ENCODE results near the gene TIGD4.

TIGD4 gene

DNA sequence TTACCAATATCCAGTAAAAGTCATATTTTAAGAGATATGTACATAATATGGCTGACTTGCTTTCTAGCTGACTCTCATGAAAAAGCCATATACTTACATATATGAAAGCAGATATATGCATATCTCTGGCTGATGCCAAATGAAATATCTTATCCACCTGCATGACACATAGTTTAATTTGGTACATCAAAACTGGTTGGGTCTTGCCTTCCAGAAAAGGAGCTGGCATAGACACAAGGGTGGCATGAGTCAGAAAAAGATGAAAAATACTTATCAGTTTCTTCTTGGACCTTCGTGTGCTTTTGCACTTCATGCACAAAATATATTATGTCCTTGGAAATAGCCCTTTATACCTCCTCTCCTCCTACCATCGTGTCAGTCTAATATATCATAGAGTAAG is 32.1 kb downstream of the TIGD4 start:
- no peak for DNase-seq (ENCODE audit: low read depth, low spot score)
- no peak for TF ChIP-seq CTCF (IDR thresholded peaks at IDR 0.05; ENCODE audit: low read depth, low read length)
- H3K4me3 ChIP-seq (ENCODE audit: low read depth, low read length), result no peak overlapping the region
- in situ Hi-C loops (cut with HindIII; ENCODE audit: low sequenced_read_pairs), result no loop called here

DNA sequence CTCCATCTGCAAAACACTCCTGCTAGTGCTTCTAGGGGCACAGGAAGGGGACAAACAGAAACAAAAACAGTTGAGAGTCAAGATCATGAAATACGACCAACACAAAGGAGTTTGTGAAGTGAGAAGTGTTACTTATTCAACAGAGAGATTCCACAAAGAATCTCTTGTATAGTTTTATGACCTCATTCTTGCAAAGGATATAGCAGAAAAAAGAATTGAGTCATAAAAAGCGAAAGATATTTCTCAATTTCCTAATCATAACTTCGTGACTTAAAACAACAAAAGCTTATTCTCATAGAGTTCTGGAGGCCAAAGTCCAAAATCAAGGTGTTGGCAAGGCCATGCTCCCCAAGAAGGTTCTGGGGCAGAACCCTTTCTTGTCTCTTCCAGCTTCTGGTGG is 40.7 kb downstream of the TIGD4 start:
- H3K4me3 ChIP-seq (ENCODE audit: low read depth, low read length), result no peak overlapping the region
- DNase-seq (ENCODE audit: low read depth, low spot score), result no peak
- no peak for TF ChIP-seq CTCF (IDR thresholded peaks at IDR 0.05; ENCODE audit: low read depth, low read length)
- in situ Hi-C loops (cut with HindIII; ENCODE audit: low sequenced_read_pairs), result no loop called here

- DNase-seq (ENCODE audit: low read depth, low spot score), result no peak
- H3K4me3 ChIP-seq (ENCODE audit: low read depth, low read length), result no peak overlapping the region
- no peak for TF ChIP-seq CTCF (IDR thresholded peaks at IDR 0.05; ENCODE audit: low read depth, low read length)
- in situ Hi-C loops (cut with HindIII; ENCODE audit: low sequenced_read_pairs), result no loop called here
Measured at GRCh38 chr4:152735906-152736305, 43.6 kb downstream of the TIGD4 start.

DNA sequence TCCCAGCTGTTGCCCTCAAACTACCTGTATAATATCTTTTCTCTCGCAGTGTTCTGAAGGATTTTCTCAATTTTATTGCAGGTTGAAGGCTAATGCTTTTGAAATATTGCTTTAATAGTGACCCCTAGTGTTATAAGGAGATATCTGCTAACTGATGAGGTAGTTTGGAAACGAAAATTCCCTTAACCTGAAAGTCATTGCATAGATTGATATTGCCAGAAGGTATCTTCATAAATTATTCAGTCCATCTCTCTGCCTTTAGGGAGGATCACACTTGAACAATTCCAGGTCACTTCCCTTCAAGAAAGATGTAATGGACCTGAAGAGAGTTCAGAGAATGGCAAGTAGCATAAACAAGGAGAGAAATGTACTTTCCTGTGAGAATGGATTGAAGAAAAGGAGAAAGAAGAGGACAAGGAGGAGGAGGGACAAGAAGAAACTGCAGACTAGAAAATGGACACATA is 44.1 kb downstream of the TIGD4 start:
- TF ChIP-seq CTCF (IDR thresholded peaks at IDR 0.05; ENCODE audit: low read depth, low read length), result peak; percentile 53
- in situ Hi-C loops (cut with HindIII; ENCODE audit: low sequenced_read_pairs), result no loop called here
- peak; percentile 45 for DNase-seq (ENCODE audit: low read depth, low spot score)
- H3K4me3 ChIP-seq (ENCODE audit: low read depth, low read length), result no peak overlapping the region

DNA sequence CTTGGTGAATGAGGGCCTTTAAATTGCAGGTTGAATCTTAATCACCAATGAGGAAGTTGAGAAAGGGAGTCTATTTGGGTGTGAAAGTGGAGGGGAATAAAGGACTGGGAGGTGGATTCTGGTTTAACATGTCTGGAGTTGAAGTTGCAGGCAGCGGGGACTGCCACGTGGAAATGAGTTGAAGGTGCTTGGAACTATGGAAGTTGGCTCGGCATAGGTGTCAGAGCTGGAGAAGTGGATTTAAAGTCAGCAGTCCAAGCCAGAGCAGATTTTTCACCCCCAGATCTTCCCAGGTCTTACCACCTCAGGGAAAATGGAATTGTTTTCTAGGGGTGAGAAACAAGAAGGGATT is 44.9 kb downstream of the TIGD4 start:
- in situ Hi-C loops (cut with HindIII; ENCODE audit: low sequenced_read_pairs), result no loop called here
- no peak overlapping the region for H3K4me3 ChIP-seq (ENCODE audit: low read depth, low read length)
- no peak for DNase-seq (ENCODE audit: low read depth, low spot score)
- TF ChIP-seq CTCF (IDR thresholded peaks at IDR 0.05; ENCODE audit: low read depth, low read length), result no peak

GRCh38 chr4:152734015-152734698 is 45.4 kb downstream of the TIGD4 start:
- H3K4me3 ChIP-seq (ENCODE audit: low read depth, low read length), result no peak overlapping the region
- DNase-seq (ENCODE audit: low read depth, low spot score), result no peak
- no peak for TF ChIP-seq CTCF (IDR thresholded peaks at IDR 0.05; ENCODE audit: low read depth, low read length)
- in situ Hi-C loops (cut with HindIII; ENCODE audit: low sequenced_read_pairs), result no loop called here
